Esophagus muscularis mucosa (tissue), 3 donors: ENCODE measurements around the gene ACR.

Source experiments
- CTCF ChIP-seq, 3 experiments: fragments of 200-600 bp in 2 of 3; fragments of 450-650 bp in 1 of 3; sonication (generic) in 2 of 3; IDR thresholded peaks; one replicate each; pipeline ENCODE4 v1.5.1; 2017 to 2019; ENCODE audit warnings: antibody characterized with exemption in 3 of 3, mild to moderate bottlenecking in 2 of 3, moderate library complexity in 1 of 3
- POLR2A ChIP-seq: fragments of 450-650 bp; IDR thresholded peaks from one replicate; pipeline ENCODE4 v1.6.1; 2017; ENCODE audit warnings: antibody characterized with exemption, moderate library complexity, mild to moderate bottlenecking, low read depth

GRCh38 chr22:50720301-50721256 is 17.4 kb upstream of the ACR start:
- TF ChIP-seq CTCF (IDR thresholded peaks at IDR 0.05) (no peak), POLR2A (no peak)
